HEK293T (cell line): ENCODE results near the gene MAP3K14.

ENCODE experiments used
- ARNT ChIP-seq: fragments of 450-650 bp; IDR thresholded peaks from 2 replicates; pipeline ENCODE4 v1.6.1; 2017; ENCODE audit warnings: mild to moderate bottlenecking
- BHLHE40 ChIP-seq: fragments of 450-650 bp; IDR thresholded peaks from 2 replicates; pipeline ENCODE4 v1.6.1; 2016; ENCODE audit warnings: mild to moderate bottlenecking, moderate library complexity, borderline replicate concordance
- CTBP1 ChIP-seq: fragments of 450-650 bp; IDR thresholded peaks from 2 replicates; pipeline ENCODE4 v1.6.1; 2016; ENCODE audit warnings: borderline replicate concordance
- ELF4 ChIP-seq: fragments of 450-650 bp; IDR thresholded peaks from 2 replicates; pipeline ENCODE4 v1.6.1; 2017; ENCODE audit warnings: antibody characterized with exemption
- FOXA1 ChIP-seq: fragments of 450-650 bp; IDR thresholded peaks from 2 replicates; pipeline ENCODE4 v1.6.1; 2016; ENCODE audit warnings: mild to moderate bottlenecking
- FOXK2 ChIP-seq: fragments of 450-650 bp; IDR thresholded peaks from 2 replicates; pipeline ENCODE4 v1.6.1; 2016; ENCODE audit warnings: mild to moderate bottlenecking
- FOXM1 ChIP-seq: fragments of 450-650 bp; IDR thresholded peaks from 2 replicates; pipeline ENCODE4 v1.6.1; 2017; ENCODE audit warnings: mild to moderate bottlenecking, borderline replicate concordance
- L3MBTL2 ChIP-seq: fragments of 450-650 bp; conservative IDR thresholded peaks from 2 replicates; pipeline ENCODE4 v1.6.1; 2016; ENCODE audit warnings: mild to moderate bottlenecking
- NFRKB ChIP-seq: fragments of 450-650 bp; IDR thresholded peaks from 2 replicates; pipeline ENCODE4 v1.6.1; 2016; ENCODE audit warnings: mild to moderate bottlenecking, moderate library complexity
- PKNOX1 ChIP-seq: fragments of 450-650 bp; IDR thresholded peaks from 2 replicates; pipeline ENCODE4 v1.6.1; 2016
- SP1 ChIP-seq: fragments of 450-650 bp; IDR thresholded peaks from 2 replicates; pipeline ENCODE4 v1.6.1; 2017
- SUZ12 ChIP-seq: fragments of 450-650 bp; IDR thresholded peaks from 2 replicates; pipeline ENCODE4 v1.6.1; 2016; ENCODE audit warnings: mild to moderate bottlenecking
- TARDBP ChIP-seq: fragments of 450-650 bp; IDR thresholded peaks from 2 replicates; pipeline ENCODE4 v1.6.1; 2016
- ZNF384 ChIP-seq: fragments of 450-650 bp; IDR thresholded peaks from 2 replicates; pipeline ENCODE4 v1.6.1; 2016

- TF ChIP-seq SP1: no peak
- no peak for TF ChIP-seq PKNOX1
- no peak for TF ChIP-seq ARNT
- TF ChIP-seq FOXA1: no peak
- no peak for TF ChIP-seq FOXM1
- TF ChIP-seq L3MBTL2: no peak
- TF ChIP-seq SUZ12: no peak
- no peak for TF ChIP-seq TARDBP
- no peak for TF ChIP-seq ZNF384
- TF ChIP-seq ELF4: no peak
- TF ChIP-seq FOXK2: no peak
- no peak for TF ChIP-seq NFRKB
- TF ChIP-seq BHLHE40: no peak
- TF ChIP-seq CTBP1: no peak
Measured at GRCh38 chr17:45221081-45222013, 95.5 kb downstream of the MAP3K14 start, which contains the start of gene FMNL1.
